Stimulated activated CD4-positive, alpha-beta T cell treated with anti-CD3 and anti-CD28 coated beads, Interleukin-15, amount 100 ng/mL, for 1 hour (primary cell): Measurements from ENCODE around the gene ASB16.
"Not testable (repeated sequence)": the region's sequence is repeated elsewhere in the genome, so short reads cannot be mapped to it uniquely, and the experiment has no call there.

Source experiments
- DNase-seq, 2 donors: peaks; one replicate each; pipeline ENCODE4 v3.0.0-alpha.2; 2020; ENCODE audit warnings: low read depth in 1 of 2, low spot score in 1 of 2

The ASB16 gene

GRCh38 chr17:44147812-44148211 is 22.7 kb upstream of the ASB16 start:
- no peak for DNase-seq

- DNase-seq = not testable (repeated sequence)
Observed at GRCh38 chr17:44149066-44149465, 21.4 kb upstream of the ASB16 start.

GRCh38 chr17:44149750-44150329 is 20.7 kb upstream of the ASB16 start:
- DNase-seq = no peak

DNA sequence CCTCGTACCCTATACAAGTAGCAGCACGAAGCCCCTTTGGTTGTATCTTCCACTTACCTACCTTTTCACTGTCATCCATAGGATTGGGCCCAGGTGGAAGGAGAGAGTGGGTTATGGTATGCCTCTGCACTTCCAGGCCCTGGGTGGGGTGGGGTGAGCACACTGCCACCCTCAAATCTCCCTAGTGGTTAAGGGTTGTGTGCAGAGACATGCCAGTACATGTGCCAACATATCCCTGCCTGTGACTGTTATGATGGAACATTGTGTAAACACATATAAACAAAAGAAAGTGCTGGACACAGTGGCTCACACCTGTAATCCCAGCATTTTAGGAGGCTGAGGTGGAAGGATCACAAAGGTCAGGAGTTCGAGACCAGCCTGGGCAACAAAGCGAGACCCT is 17.6 kb upstream of the ASB16 start:
- DNase-seq = no peak

GRCh38 chr17:44155488-44155887 is 15.0 kb upstream of the ASB16 start:
- no peak for DNase-seq

GRCh38 chr17:44159519-44160210 is 10.8 kb upstream of the ASB16 start:
- DNase-seq = no peak

GRCh38 chr17:44164476-44164875 is 6.0 kb upstream of the ASB16 start:
- no peak for DNase-seq

DNA sequence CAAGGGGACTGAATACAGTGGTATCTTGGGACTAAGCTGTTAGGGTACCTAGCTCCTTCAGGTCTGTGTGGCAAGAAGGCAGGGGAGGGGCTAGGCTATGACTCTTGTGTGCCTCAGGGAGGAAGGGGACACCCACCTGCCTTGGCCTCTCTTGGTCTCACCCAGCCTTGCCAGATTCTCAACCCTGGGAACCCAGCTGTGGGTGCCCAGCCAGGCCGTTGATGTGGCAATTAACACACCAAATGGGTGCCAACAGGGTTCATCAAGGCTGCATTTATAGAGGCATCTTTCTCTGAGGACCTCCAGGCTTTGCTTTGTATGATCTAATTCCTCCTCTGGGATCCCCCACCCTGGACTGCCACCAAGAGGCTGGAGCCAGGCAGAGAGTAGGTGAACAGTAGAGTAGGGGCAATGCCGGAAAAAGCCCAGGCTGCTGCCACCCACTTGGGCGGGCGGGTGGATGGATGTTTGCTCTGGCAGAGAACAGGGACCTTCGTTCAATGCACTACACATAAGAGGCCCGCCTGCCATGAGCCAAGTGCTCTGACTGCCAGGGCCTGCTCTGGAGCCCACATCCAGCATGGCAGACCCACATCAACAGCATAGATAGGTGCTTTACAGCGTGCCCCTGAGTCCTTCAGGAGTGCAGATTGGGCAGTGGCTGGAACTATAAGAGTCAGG is 3.2 kb upstream of the ASB16 start:
- DNase-seq = no peak

- no peak for DNase-seq
Observed at GRCh38 chr17:44170135-44170498, 387 bp upstream of the ASB16 start.

- no peak for DNase-seq
Observed at GRCh38 chr17:44171931-44172455, 1.5 kb downstream of the ASB16 start.

- no peak for DNase-seq
Observed at GRCh38 chr17:44174427-44174826, 3.9 kb downstream of the ASB16 start.

- no peak for DNase-seq
Observed at GRCh38 chr17:44176257-44176656, 5.8 kb downstream of the ASB16 start.

- no peak for DNase-seq
Observed at GRCh38 chr17:44176671-44177501, 6.4 kb downstream of the ASB16 start.

DNA sequence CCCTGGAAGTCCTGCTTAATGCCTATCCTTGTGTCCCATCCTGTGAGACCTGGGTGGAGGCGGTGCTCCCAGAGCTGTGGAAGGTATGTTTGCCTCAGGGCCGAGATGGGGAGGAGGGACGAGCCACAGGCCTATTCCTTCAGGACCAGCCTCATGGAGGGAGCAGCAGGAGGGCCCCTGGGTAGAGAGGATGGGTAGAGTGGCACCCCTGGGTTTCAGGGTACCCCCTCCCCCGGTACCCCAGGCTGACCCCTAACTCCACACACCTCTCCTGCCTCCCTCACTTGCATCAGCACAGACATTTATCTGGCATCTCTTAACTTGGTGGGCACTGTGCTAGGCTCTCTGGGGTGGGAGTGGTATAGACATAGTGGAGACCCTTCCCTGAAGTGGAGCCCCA is 7.1 kb downstream of the ASB16 start:
- DNase-seq = no peak

- no peak for DNase-seq
Observed at GRCh38 chr17:44178133-44178532, 7.6 kb downstream of the ASB16 start.

DNA sequence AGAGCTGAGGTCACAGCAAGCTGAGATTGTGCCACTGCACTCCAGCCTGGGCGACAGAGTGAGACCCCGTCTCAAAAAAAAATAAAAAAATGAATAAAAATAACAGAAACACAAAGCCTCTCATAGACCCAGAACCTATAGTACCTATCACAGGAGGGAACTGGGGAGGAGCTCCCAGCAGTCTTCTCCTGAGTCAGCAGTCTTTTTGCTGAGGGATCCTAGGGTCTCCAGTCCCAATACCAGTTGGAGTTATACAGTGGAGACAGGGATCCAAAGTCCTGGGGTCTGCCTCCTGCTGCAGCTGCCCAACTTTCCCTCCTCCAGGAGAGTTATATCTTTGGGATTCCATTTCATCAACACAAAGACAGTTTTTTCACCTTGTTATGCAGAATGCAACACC is 12.5 kb downstream of the ASB16 start:
- no peak for DNase-seq

DNA sequence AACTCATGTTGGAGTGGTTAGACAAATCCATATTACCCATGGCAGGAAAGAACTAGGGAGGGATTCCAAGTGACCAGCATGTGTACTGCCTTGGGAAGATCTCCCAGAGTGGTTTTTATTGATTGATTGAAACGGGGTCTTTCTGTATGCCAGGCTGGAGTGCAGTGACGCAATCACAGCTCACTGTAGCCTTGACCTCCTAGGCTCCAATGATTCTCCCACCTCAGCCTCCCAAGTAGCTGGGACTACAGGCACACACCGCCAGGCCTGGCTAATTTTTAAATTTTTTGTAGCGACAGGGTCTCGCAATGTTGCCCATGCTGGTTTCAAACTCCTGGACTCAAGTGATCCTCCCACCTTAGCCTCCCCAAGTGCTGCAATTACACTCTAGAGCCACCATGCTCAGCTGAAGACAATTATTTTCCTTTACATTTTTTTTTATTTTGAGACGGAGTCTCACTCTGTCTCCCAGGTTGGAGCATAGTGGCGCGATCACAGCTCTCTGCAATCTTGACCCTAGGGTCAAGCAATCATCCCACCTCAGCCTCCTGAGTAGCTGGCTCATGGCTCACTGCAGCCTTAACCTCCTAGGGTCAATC is 13.8 kb downstream of the ASB16 start:
- no peak for DNase-seq

DNA sequence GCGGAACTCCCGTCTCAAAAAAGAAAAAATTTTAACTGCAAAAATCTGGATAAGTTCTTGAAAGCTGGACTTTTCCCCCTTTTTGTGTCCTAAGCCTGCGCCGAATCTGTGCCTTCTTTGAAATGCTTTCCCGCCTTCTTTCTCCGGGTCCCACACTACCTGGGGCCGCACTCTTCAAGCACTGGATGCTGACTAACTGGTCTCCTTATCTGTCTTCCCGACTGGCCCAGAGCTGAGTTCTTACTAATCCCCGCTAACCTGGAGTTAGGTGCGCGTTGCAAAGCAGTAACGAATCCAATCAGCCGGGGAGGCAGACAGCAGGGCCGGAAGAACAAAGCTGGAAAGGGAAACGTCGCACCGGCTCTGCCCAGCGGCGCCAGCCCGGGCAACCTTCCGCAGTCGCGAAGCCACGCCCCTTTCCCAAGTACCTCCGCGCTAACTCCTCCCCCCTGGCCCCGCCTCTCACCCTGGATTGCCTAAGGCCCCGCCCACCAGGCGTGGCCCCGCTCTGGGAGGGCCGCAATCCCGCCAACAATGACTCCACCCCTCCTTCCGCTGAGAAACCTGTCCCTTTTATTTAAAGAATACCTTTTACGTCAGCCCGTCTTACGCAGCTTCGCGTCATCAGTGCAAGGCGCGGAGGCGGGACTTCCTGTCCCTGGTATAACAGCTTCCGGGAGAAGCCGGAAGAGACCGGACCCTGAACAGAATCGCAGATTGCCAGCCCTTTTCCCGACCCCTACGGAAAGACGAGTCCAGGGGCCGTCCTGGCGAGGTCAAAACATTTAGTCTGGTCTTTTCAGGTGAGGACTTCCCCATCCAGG is 16.0 kb downstream of the ASB16 start, which contains the start of gene TMUB2:
TSS of gene TMUB2 (plus strand) at position 666 of the 824 bp plus-strand sequence. CDS start 737 bp downstream, outside the sequence.
- peak; percentile 99 for DNase-seq

DNA sequence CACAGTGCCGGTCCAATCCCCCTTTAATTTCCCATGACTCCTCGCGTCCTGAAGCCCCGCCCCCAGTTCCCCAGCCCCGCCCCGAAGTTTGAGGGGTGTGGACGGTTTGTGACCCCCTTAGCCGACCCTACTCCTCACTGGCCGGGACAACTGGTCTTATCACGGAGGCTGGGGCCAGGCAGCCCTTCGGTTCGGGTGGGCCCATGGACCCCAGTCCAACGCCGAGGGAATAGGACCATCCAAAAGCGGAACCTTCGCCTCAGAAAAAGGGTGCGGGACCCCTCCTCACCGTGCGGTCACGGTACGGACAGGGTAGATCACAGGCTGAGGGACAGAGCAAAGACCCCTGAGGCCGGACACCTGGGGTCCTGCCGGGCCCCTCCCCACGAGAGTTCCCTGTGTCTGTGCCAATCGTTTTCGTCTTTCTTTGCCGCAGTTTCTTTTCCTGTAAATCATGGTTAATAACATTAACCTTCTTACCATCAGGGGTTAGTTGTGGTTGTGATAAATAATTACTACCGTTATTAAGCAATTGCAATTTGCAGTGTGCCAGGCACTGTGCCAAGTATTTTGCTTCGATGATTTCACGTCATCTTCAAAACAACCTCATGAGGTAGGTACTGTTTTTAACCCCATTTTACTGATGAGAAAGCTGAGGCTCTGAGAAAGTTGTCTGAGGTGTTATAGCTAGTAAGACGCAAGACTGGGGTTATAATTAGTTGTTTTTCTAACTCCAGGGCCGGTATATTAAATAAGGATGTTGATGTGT is 16.8 kb downstream of the ASB16 start:
- no peak for DNase-seq
